Peyer's patch (tissue), 4 donors: ENCODE measurements around the gene NPHS1.
"Not testable (repeated sequence)": the region's sequence is repeated elsewhere in the genome, so short reads cannot be mapped to it uniquely, and the experiment has no call there.

Experiments
- CTCF ChIP-seq, 6 experiments: fragments of 450-650 bp in 4 of 6; fragments of 200-600 bp in 2 of 6; sonication (generic) in 1 of 6; IDR thresholded peaks; one replicate each; pipeline ENCODE4 v1.5.1; 2017 to 2019; ENCODE audit warnings: antibody characterized with exemption in 6 of 6, mild to moderate bottlenecking in 3 of 6, moderate library complexity in 1 of 6
- POLR2A ChIP-seq, 2 donors: fragments of 450-650 bp; IDR thresholded peaks; one replicate each; pipeline ENCODE4 v1.5.1; 2017; ENCODE audit warnings: antibody characterized with exemption in 2 of 2, mild to moderate bottlenecking in 2 of 2, moderate library complexity in 2 of 2

- not testable (repeated sequence) for TF ChIP-seq CTCF, POLR2A (IDR thresholded peaks at IDR 0.05)
Observed at GRCh38 chr19:35891819-35892218, 39.5 kb upstream of the NPHS1 start.
